ENCODE results near the gene ASB6.

ASB6 gene

GRCh38 chr9:129624168-129624759, 17.7 kb downstream of the ASB6 start:
- DNase-seq = peak; percentile 63

- DNase-seq = no peak
Observed at GRCh38 chr9:129623331-129623730, 18.6 kb downstream of the ASB6 start.

DNA sequence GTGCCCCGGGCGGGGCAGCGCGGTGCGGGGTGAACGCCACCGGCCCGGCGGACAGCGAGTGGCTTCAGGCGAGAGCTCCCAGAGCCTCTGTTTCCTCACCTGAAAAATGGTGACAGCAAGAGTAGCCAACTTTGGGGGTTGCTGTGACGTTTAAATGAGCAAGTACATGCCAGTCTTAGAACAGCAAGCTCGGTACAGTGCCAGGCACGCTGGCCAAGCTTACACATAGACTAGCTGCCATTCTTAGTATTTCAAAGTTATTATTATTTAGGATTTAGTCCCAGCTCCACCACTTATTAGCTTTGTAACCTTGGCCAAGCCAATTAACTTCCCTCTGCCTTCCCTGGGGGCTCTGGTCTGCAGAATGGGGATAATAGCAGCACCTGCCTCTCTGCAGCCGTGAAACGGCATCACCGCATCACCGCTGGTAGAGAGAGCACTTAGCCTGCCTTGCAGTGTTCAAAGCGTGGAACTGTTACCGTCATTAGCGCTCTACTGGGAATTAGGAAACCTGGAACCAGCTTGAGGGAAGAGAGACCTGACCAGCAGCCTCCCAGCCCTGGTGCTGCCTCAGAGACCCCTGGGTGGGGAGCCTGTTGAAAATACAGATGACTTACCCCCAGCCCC, 21.2 kb downstream of the ASB6 start, which contains the start of gene C9orf50:
TSS of gene C9orf50 (minus strand) at position 433 of the 627 bp plus-strand sequence. CDS start 527 bp downstream, outside the sequence.
- DNase-seq = no peak

GRCh38 chr9:129619787-129620668, 21.9 kb downstream of the ASB6 start:
- DNase-seq = no peak

DNA sequence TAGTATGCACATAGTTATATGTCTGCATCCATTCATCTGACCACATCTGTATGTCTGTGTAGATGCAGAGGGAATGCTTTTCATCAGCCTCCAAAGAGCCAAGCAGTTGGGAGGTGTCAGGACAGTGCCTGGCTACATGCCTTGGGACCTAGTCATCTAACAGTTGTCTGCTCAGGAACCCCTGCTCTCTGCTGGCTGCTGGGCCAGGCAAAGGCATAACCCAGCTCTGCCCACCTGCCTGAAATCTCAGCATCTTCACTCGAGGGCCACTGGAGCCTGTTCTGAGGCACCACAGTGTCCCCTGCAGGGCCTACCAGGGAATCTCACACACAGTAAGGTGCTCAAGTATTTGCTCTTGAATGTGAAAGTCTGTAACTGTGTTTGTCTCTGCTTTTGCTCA, 24.8 kb downstream of the ASB6 start:
- DNase-seq = no peak

GRCh38 chr9:129615407-129616285, 26.3 kb downstream of the ASB6 start:
- no peak for DNase-seq

GRCh38 chr9:129614932-129615331, 27.0 kb downstream of the ASB6 start:
- no peak for DNase-seq

GRCh38 chr9:129613520-129614175, 28.3 kb downstream of the ASB6 start:
- no peak for DNase-seq

DNA sequence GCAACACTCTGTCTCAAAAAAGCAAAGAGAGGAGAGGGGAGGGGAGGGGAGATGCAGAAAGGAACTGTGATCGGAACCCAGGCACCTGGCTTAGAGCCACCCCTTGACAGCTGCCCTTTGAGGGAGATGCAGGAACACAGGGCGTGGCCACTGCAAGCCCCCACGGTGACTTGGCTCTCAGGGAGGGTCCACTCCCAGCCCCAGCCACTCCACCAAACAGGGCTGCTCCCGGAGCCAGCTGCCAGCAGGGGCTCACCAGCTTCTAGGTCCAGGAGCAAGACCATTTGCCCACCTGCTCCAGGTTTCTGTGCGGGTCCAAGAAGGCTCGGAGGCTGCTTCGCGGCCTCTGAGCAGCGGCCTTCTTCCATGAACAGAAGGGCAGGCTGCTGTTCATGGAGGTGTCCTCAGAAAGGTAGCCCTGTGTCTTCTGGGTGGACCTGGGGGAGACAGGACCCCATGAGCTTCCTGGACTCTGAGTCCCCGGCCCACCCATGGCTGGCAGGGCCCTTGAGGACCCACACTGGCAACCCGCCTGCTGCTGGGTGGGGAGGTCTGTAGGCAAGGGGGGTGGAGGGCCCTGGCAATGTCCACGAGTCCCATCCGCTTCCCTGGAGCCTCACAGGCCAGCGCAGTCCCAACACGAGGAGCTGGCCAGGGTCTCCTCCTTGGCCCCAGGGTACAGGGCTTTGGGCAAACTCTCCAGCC, 29.0 kb downstream of the ASB6 start:
- no peak for DNase-seq

- DNase-seq = no peak
Observed at GRCh38 chr9:129612123-129612522, 29.8 kb downstream of the ASB6 start.

GRCh38 chr9:129611307-129611800, 30.6 kb downstream of the ASB6 start:
- no peak for DNase-seq

GRCh38 chr9:129610473-129611306, 31.3 kb downstream of the ASB6 start:
- DNase-seq = peak; percentile 67

DNA sequence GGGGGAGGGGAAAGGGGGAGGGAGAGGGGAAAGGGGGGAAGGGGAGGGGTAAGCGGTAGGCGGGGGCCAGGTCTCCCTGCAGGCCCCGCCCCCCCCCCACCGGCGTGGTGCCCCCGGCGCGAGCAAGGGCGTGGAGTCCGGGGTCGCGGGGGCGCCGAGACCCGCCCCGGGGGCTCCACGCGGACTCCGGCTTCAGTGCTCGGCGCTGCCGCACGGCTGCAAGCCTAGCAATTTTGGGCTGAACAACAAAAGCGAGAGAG, 31.8 kb downstream of the ASB6 start:
- no peak for DNase-seq

- peak; percentile 76 for DNase-seq
Observed at GRCh38 chr9:129609486-129610212, 32.3 kb downstream of the ASB6 start.

- no peak for DNase-seq
Observed at GRCh38 chr9:129608561-129609481, 33.1 kb downstream of the ASB6 start.

DNA sequence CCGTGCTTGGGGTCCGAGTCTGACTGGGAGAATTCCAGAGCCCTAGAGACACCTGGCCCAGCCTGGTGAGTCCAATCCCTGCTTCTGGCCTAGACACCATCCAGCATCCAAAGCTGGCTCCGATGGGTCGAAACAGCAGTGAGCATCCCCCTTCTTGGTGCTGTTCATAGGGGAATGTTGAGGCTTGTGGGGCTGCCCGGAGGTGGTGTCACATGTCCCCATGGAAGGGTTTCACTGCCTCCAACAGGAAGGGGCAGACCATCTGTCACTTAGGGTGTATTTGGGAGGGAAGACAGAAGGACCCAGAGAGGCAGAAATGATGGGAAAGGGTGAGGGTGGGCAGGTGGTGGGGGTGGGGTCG, 34.9 kb downstream of the ASB6 start:
- no peak for DNase-seq

- no peak for DNase-seq
Observed at GRCh38 chr9:129606161-129607026, 35.6 kb downstream of the ASB6 start.

DNA sequence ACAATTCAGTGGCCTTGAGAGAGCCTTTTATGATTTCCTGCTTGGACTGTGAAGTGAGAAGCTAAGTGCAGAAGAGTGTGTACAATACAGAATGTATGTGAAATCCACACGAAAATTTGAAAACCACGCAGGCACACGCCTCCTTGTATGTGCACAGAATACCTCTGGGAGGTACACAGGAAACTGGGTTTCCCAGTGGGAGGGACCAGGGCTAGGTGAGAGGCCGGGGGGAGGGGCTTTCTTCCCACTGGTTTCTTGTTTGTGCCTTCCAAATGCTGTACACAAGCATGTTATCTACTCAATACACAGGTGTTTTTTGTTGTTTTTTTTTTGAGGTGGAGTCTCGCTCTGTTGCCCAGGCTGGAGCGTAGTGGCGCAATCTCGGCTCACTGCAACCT, 37.2 kb downstream of the ASB6 start:
- no peak for DNase-seq

Measured in central memory CD4-positive, alpha-beta T cell (primary cell).